Measurements from ENCODE around the gene ASIC4.

- TF ChIP-seq TCF7L2 (IDR thresholded peaks at IDR 0.05; ENCODE audit: low read depth, low read length) (no peak), POLR2AphosphoS5 (IDR thresholded peaks at IDR 0.05; ENCODE audit: low read depth, low read length) (no peak), SIN3A (IDR thresholded peaks at IDR 0.05; ENCODE audit: borderline replicate concordance, insufficient read depth, low read depth, low read length) (no peak), CTCF (IDR thresholded peaks at IDR 0.05) (no peak)
Observed at GRCh38 chr2:219477179-219477578, 37.1 kb upstream of the ASIC4 start.
